C1 segment of cervical spinal cord (tissue), 14 donors: ENCODE results near the gene IL1RL1.

Experiments used
- DNase-seq, 14 donors: peaks; one replicate each; lab custom pipeline; 2025; lab: John Stamatoyannopoulos, UW

The IL1RL1 gene

GRCh38 chr2:102335871-102336366 is 24.6 kb downstream of the IL1RL1 start:
- no peak for DNase-seq

GRCh38 chr2:102336502-102336945 is 25.2 kb downstream of the IL1RL1 start:
- no peak for DNase-seq

- no peak for DNase-seq
Observed at GRCh38 chr2:102337012-102337411, 25.6 kb downstream of the IL1RL1 start.

GRCh38 chr2:102337481-102338386 is 26.4 kb downstream of the IL1RL1 start:
- no peak for DNase-seq

- no peak for DNase-seq
Observed at GRCh38 chr2:102340778-102341177, 29.4 kb downstream of the IL1RL1 start.

- DNase-seq, result no peak
Observed at GRCh38 chr2:102342888-102343287, 31.5 kb downstream of the IL1RL1 start.

GRCh38 chr2:102344397-102344796 is 33.0 kb downstream of the IL1RL1 start:
- DNase-seq, result no peak

- no peak for DNase-seq
Observed at GRCh38 chr2:102345329-102345920, 34.1 kb downstream of the IL1RL1 start.

- DNase-seq, result no peak
Observed at GRCh38 chr2:102346381-102347130, 35.2 kb downstream of the IL1RL1 start.

GRCh38 chr2:102350137-102350793 is 38.9 kb downstream of the IL1RL1 start:
- no peak for DNase-seq

- peak in 10 of 14 donors; percentile 11 to 68 (median 43) for DNase-seq
Observed at GRCh38 chr2:102355526-102356380, 44.4 kb downstream of the IL1RL1 start, which contains the start of gene IL18R1. IL18R1 (plus strand) TSS chr2:102355796; CDS start chr2:102362661, 6,865 bp downstream.

GRCh38 chr2:102356381-102356712 is 45.0 kb downstream of the IL1RL1 start:
- no peak for DNase-seq

- no peak for DNase-seq
Observed at GRCh38 chr2:102356741-102357140, 45.4 kb downstream of the IL1RL1 start.

- DNase-seq, result no peak
Observed at GRCh38 chr2:102357937-102358336, 46.6 kb downstream of the IL1RL1 start.

GRCh38 chr2:102358496-102358895 is 47.1 kb downstream of the IL1RL1 start:
- DNase-seq, result no peak

- DNase-seq, result no peak
Observed at GRCh38 chr2:102359527-102359926, 48.2 kb downstream of the IL1RL1 start.

- DNase-seq, result no peak
Observed at GRCh38 chr2:102361632-102362241, 50.4 kb downstream of the IL1RL1 start.

- DNase-seq, result no peak
Observed at GRCh38 chr2:102365763-102366162, 54.4 kb downstream of the IL1RL1 start.

- DNase-seq, result no peak
Observed at GRCh38 chr2:102366406-102367112, 55.2 kb downstream of the IL1RL1 start.
